Measurements from ENCODE around the gene GAB2. TPM values are rescaled to one million over a fixed set of nuclear protein-coding genes. Genes with fewer than 3 reads are reported as not detected.
A peak's percentile ranks its signal among the peaks of the same experiment; 100 is the strongest.

Gene GAB2
- total and polyA plus RNA-seq, 10 of the 15 experiments (the other 5 are each of a cell fraction or from before 2014, with no cell fraction given) = 0.69 to 12.6 (median 3.8) TPM

DNA sequence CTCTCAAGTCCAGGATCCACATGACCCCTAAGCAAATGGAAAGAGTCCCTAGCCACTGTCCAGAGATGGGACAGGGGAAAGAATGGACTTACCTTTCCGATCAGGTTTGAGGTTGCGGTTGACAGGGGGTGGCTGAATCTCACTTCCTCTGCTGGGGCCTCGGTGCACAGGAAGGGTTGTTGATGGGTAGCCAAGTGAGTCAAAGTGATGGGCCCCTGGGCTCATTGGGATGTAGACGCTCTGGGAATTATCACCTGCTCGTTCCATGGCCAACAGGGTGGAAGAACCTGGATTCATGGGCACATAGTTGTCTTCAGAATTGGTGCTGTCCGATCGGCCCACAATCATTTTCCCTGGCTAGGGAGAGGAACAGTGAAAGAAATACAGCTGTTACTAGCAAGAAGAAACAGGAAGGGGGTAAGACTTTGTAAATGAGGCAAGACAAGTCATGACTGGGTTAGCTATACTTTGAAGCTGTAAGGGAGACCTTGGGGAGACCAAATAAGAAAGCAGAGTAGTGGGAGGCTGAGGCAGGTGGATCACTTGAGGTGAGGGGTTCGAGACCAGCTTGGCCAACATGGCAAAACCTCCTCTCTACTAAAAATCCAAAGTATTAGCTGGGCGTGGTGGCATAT lies 194.2 kb downstream of the GAB2 start (continued):
- TF ChIP-seq CUX1 (IDR thresholded peaks at IDR 0.05; ENCODE audit: insufficient replicate concordance, low read depth, low read length) (no peak), ZNF622 (IDR thresholded peaks at IDR 0.05) (no peak), GATAD2B (conservative IDR thresholded peaks at IDR 0.05; ENCODE audit: low read depth) (peak; percentile 52; the same call in 1 of the 2 replicates), HDAC2 (IDR thresholded peaks at IDR 0.05) (no peak), FOXK2 (IDR thresholded peaks at IDR 0.05) (no peak), MYC (IDR thresholded peaks at IDR 0.05; ENCODE audit: insufficient read depth, insufficient read length, insufficient replicate concordance, low read length, severe bottlenecking) (no peak), BHLHE40 (IDR thresholded peaks at IDR 0.05; ENCODE audit: borderline replicate concordance in 1 of 2, low read depth in 2 of 2, low read length in 1 of 2) (peak in 1 of 2 experiments; percentile 26; a peak in 1 of 4 replicates), BCL11A (IDR thresholded peaks at IDR 0.05; ENCODE audit: low read depth, low read length) (peak; percentile 90), ZNF24 (IDR thresholded peaks at IDR 0.05) (no peak), CREM (IDR thresholded peaks at IDR 0.05; ENCODE audit: low read depth) (peak; percentile 75; the same call in 1 of the 2 replicates), NFIC (IDR thresholded peaks at IDR 0.05; ENCODE audit: low read depth, low read length) (peak; percentile 91), SMAD5 (IDR thresholded peaks at IDR 0.05; ENCODE audit: low read depth) (no peak), BACH1 (IDR thresholded peaks at IDR 0.05; ENCODE audit: borderline replicate concordance) (peak; percentile 40; the same call in 1 of the 2 replicates), ASH2L (IDR thresholded peaks at IDR 0.05; ENCODE audit: borderline replicate concordance, low read depth) (peak; percentile 42; the same call in 1 of the 2 replicates), TCF3 (IDR thresholded peaks at IDR 0.05; ENCODE audit: borderline replicate concordance, insufficient read depth, low read depth, low read length) (peak; percentile 66; the same call in 1 of the 2 replicates), FOXM1 (IDR thresholded peaks at IDR 0.05; ENCODE audit: low read depth, low read length) (peak; percentile 78), NBN (IDR thresholded peaks at IDR 0.05) (0 out of 2 replicates have a peak, but pooled peaks have one; percentile 50), WRNIP1 (IDR thresholded peaks at IDR 0.05; ENCODE audit: borderline replicate concordance, low read depth, low read length) (no peak), NFYB (IDR thresholded peaks at IDR 0.05; ENCODE audit: insufficient read depth, low read depth, low read length) (no peak), EED (IDR thresholded peaks at IDR 0.05; ENCODE audit: low read depth) (peak; percentile 98), EP300 (IDR thresholded peaks at IDR 0.05; ENCODE audit: borderline replicate concordance in 1 of 2, control insufficient read depth in 1 of 2, low read depth in 2 of 2, low read length in 2 of 2) (peak in 1 of 2 experiments; percentile 64; a peak in 1 of 4 replicates), TCF12 (IDR thresholded peaks at IDR 0.05; ENCODE audit: low read depth, low read length) (0 out of 2 replicates have a peak, but pooled peaks have one; percentile 51), CREB1 (IDR thresholded peaks at IDR 0.05; ENCODE audit: low read depth) (peak; percentile 60; the same call in 1 of the 2 replicates), MEF2A (IDR thresholded peaks at IDR 0.05; ENCODE audit: insufficient read depth, low read depth, low read length) (peak; percentile 54; the same call in 1 of the 2 replicates), CBX3 (IDR thresholded peaks at IDR 0.05; ENCODE audit: borderline replicate concordance, low read depth) (no peak)
- TF ChIP-seq, protein P1, sequence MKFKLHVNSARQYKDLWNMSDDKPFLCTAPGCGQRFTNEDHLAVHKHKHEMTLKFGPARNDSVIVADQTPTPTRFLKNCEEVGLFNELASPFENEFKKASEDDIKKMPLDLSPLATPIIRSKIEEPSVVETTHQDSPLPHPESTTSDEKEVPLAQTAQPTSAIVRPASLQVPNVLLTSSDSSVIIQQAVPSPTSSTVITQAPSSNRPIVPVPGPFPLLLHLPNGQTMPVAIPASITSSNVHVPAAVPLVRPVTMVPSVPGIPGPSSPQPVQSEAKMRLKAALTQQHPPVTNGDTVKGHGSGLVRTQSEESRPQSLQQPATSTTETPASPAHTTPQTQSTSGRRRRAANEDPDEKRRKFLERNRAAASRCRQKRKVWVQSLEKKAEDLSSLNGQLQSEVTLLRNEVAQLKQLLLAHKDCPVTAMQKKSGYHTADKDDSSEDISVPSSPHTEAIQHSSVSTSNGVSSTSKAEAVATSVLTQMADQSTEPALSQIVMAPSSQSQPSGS (IDR thresholded peaks at IDR 0.05; ENCODE audit: low read length) = peak; percentile 73; the same call in 1 of the 2 replicates
